H7 (cell line): ENCODE data around the gene SPATA13. TPM values are rescaled to one million over a fixed set of nuclear protein-coding genes. Genes with fewer than 3 reads are reported as not detected.
"Not testable (repeated sequence)": the region's sequence is repeated elsewhere in the genome, so short reads cannot be mapped to it uniquely, and the experiment has no call there.

ENCODE experiments used
- DNase-seq: peaks from one replicate; pipeline ENCODE4 v3.0.0; 2012
- H3K27me3 ChIP-seq: 2 replicates; pipeline ENCODE4 v1.6.0; 2011; ENCODE audit warnings: mild to moderate bottlenecking, low read length; ENCODE audit not compliant: control insufficient read depth, insufficient read depth
- H3K36me3 ChIP-seq: replicated peaks from 2 replicates; pipeline ENCODE4 v1.5.1; 2011; ENCODE audit warnings: low read length; ENCODE audit not compliant: control insufficient read depth, insufficient read depth
- H3K4me3 ChIP-seq: 2 replicates; pipeline ENCODE4 v1.5.1; 2011; ENCODE audit warnings: low read depth, mild to moderate bottlenecking, control low read depth, low read length, moderate library complexity; ENCODE audit not compliant: insufficient read depth
- total RNA-seq: library from RNA; depleted of rRNA; stranded (reverse); fragments of >200 nt; shearing (Covaris generic); gene quantifications from 2 replicates; pipeline ENCODE4 v1.2.3, GENCODE V29; 2014; rRNA removed

SPATA13 gene
- total RNA-seq: 14.8 and 19.4 TPM in 2 replicates

DNA sequence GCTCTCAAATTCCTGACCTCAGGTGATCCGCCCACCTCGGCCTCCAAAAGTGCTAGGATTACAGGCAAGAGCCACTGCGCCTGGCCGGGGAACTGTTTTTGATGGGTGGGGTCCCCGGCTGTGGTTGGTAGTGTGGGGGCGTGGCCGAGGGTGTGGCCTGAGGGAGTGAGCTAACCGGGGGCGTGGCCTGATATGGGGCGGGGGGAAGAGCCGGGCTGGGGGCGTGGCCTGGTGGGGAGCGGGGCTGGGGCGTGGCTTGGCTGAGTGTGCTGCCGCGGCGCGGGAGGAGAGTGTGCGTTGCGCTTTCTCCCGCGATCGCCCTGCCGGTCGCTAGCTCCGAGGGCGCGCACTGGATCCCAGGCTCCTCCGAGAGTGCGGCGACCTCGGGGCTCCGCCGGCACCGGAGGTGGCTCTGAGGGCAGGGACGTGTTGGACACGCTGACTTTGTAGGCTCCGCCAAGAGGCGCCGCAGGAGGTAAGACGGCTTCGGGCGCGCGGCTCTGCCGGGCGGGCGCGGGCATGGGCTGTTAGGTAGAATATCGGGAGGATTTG lies at the start of gene SPATA13:
Gene SPATA13 (plus strand): TSS at position 263 of the 552 bp plus-strand sequence. CDS start 62,210 bp downstream, outside the sequence.
- peak; percentile 99 for DNase-seq
- H3K36me3 ChIP-seq: peaks cover 1% of the 10 kb centered on the region
- peaks cover 6% of the 10 kb centered on the region for H3K27me3 ChIP-seq
- peak within 1 kb of the TSS; percentile 88 for H3K4me3 ChIP-seq

DNA sequence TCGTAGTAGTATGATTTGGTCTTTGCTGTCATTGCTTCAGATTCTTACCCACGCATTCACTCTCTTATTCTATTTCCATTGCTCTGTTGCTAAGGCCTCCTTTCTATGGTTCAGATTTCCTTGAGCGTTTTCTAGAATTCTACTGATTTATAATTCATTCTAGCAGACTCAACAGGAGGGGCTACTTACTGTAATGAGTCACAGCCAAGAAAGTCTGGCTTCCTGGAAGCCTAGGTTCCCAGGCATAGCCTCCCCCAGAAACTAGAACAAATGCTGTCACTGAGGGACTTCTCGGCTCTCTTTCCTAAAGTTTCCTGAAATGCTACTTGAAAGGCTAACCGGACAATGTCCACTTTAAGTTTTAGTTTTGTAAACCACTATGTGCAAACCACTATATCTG lies 47.7 kb upstream of the SPATA13 start:
- Histone ChIP-seq H3K36me3 (no peaks in the 10 kb centered on the region), H3K4me3 (no peak overlapping the region), H3K27me3 (no peaks in the 10 kb centered on the region)
- no peak for DNase-seq

DNA sequence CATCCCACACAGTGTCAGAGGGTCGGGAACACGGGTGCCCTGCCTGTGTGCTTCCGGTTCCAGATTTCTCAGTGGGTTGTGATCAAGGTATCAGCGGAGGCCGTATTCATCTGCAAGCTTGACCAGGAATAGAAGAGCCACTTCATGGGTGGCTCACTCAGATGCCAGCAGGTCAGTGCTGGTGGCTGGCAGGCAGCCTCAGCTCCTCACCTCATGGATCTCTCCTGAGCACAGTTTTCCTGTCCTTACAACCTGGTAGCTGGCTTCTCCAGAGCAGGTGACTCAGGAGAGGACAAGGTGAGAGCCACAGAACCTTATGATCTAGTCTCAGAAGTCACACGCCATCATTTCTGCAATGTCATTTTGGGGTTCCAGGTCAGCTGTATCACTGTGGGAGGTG lies 44.8 kb upstream of the SPATA13 start:
- Histone ChIP-seq H3K36me3 (no peaks in the 10 kb centered on the region), H3K4me3 (no peak overlapping the region), H3K27me3 (no peaks in the 10 kb centered on the region)
- no peak for DNase-seq

GRCh38 chr13:24116131-24116530 lies 44.4 kb upstream of the SPATA13 start:
- no peaks in the 10 kb centered on the region for H3K36me3 ChIP-seq
- H3K4me3 ChIP-seq: no peak overlapping the region
- no peaks in the 10 kb centered on the region for H3K27me3 ChIP-seq
- no peak for DNase-seq

GRCh38 chr13:24118576-24118975 lies 41.9 kb upstream of the SPATA13 start:
- Histone ChIP-seq H3K27me3 (no peaks in the 10 kb centered on the region), H3K4me3 (no peak overlapping the region), H3K36me3 (no peaks in the 10 kb centered on the region)
- no peak for DNase-seq

DNA sequence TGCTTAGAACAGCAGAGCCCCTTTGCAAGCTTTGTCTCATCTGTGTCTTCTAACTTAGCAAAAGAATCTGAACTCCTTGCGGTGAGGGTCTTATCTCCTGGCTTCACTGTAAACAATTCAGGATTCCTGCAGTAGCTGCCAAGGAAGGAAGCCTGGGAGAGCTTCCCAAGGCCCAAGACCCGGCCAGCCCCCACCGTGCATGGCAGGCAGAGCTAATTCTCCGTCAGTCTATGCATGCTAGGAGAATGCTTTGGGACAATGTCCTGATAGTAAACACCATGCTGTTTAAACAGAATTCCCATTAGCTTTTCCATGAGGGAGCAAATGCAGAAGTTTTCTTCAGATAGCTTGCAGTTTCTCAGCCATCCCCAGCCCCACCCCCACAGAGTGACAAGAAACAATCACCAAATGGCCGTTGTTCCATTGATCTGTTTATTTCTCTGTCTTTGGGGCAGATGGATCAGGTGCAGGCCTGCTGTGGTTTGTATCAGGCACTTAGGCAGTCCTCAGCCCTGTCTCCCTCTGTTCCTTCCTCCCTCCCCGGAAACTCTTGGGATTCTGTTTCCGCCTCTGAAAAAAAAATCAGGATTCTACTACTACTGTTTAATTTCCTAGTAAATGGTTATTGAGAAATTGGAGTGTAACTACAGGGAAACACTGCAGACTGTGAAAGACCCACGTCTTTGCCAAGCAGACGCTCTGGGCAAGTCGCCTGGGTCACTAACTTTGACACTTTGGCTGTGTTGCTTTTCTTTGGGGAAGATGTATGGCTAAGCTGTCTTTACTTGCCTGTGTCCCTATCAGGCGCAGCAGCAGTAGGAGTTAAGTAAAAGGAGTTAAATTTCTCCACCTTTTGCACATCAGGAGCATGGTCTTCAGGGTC lies 40.7 kb upstream of the SPATA13 start:
- DNase-seq: no peak
- no peak overlapping the region for H3K4me3 ChIP-seq
- no peaks in the 10 kb centered on the region for H3K36me3 ChIP-seq

DNA sequence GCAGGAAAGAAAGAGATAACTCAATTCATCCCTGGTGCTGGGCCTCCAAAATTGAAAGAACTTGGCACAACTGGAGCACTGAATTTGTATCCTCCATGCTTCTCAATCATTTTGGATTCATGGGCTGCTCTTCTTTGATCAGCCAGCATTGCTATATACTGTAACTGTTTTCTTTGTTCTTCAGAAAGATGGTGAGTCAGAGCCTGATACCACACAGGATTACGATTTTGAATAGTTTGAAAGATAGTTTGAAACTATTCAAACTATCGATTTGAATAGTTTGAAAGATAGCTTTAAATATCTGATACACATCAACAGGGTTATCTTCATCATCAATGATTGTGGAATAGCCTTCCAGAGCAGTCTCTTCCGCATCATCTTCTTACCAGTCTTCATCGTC lies 38.5 kb upstream of the SPATA13 start:
- not testable (repeated sequence) for H3K4me3 ChIP-seq, H3K27me3 ChIP-seq, H3K36me3 ChIP-seq, DNase-seq

More for the DNA sequence above, 40.7 kb upstream of the SPATA13 start:
- no peaks in the 10 kb centered on the region for H3K27me3 ChIP-seq

DNA sequence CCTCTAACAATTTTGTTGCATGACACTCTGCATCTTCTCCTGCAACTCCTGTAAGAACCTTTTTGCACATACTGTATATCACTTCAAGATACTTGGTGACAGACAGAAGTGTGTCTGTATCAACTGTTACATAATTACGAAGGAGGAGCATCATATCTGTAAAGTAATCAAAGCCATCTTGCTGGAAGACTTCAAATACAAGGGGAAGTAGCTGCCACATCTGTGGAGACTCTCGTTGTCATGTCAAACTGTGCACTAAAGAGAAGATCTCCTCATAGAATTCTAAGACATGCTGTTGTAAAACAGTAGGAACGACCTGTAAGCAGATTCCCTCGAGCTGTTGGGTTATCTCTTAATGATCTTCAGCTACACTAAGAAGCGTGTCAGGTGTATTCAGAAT lies 38.0 kb upstream of the SPATA13 start:
- no peak for DNase-seq
- Histone ChIP-seq H3K27me3 (no peaks in the 10 kb centered on the region), H3K36me3 (no peaks in the 10 kb centered on the region), H3K4me3 (no peak overlapping the region)

GRCh38 chr13:24123761-24124160 lies 36.8 kb upstream of the SPATA13 start:
- Histone ChIP-seq H3K4me3 (no peak overlapping the region), H3K36me3 (no peaks in the 10 kb centered on the region), H3K27me3 (no peaks in the 10 kb centered on the region)
- no peak for DNase-seq

DNA sequence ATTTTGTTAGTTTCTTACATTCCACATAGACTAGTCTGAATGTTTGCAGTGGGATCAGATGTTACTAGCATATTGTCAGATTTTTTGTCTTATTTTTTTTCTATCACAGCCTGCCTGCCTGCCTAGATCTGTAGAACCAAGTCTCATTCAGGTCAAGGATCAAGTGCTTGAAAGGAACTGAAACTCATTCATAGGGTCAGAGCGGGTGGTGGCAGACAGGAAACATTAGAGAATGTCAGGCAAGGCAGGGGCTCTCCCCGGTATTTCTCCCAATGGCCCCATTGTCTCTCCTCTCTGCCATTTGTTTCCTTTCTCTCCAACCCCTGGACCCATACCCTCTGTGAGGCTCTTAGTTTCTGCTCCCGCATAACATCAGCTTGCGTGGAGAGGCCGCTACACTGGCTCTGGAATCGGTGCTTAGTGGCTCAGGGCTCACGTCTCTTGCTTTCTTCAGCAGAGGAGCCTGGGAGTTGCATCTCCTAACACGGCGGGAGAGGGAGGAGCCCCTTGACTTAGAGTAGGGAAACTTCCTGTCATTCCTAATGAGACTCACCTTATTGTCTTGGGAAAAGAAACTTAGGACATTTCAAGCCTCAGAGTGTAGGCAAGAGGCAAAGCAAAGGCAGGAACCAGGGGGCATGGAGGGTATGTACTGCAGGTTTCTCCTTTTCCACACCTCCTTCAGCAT lies 35.6 kb upstream of the SPATA13 start:
- Histone ChIP-seq H3K4me3 (no peak overlapping the region), H3K36me3 (no peaks in the 10 kb centered on the region), H3K27me3 (no peaks in the 10 kb centered on the region)
- no peak for DNase-seq

DNA sequence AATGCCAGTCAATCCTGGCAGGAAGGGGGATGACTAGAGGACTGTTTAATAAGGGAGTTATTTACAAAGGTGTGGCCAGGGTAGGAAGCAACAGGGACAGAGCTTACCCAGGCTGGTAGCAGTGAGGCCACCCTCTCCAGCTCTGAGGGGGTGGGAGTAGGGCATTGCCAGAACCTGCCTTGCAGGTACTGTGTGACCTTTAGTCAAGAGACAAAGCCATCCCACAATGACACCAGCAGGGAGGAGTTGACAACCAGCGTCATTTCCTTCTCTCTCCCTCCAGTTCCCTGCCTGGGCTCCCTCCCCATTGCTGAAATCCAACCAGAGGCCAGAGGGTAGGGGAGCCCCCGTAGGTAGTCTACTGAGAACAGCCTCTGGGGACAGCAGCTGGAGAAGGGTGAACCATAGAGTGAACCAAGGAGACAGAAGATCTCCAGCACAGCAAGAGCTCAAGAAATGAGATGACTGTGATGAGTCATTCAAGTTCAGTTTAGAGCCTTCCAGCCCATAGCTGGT lies 33.3 kb upstream of the SPATA13 start:
- no peaks in the 10 kb centered on the region for H3K27me3 ChIP-seq
- no peak for DNase-seq
- H3K4me3 ChIP-seq: no peak overlapping the region
- no peaks in the 10 kb centered on the region for H3K36me3 ChIP-seq

GRCh38 chr13:24128112-24128511 lies 32.4 kb upstream of the SPATA13 start:
- no peak overlapping the region for H3K4me3 ChIP-seq
- no peaks in the 10 kb centered on the region for H3K27me3 ChIP-seq
- no peak for DNase-seq
- H3K36me3 ChIP-seq: no peaks in the 10 kb centered on the region

DNA sequence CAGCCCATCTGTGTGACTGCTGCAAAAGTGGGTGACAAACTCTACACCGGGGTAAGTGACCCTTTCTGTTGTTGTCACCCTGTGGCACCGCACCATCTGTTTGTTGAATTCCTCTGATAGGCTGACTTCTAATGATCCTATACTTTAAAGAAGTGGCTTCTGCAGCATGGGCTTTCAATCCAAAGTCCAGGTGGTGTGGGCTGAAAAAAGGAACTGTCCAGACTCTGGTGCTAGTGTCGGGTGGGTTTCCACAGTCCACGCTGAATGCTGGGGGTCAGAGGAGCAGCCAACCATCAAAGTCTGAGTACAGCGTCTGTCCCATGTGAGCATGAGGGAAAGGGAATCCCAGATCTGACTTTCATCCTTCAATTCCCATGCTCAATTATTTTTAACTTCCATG lies 31.6 kb upstream of the SPATA13 start:
- H3K4me3 ChIP-seq: no peak overlapping the region
- DNase-seq: no peak
- H3K27me3 ChIP-seq: no peaks in the 10 kb centered on the region
- no peaks in the 10 kb centered on the region for H3K36me3 ChIP-seq

DNA sequence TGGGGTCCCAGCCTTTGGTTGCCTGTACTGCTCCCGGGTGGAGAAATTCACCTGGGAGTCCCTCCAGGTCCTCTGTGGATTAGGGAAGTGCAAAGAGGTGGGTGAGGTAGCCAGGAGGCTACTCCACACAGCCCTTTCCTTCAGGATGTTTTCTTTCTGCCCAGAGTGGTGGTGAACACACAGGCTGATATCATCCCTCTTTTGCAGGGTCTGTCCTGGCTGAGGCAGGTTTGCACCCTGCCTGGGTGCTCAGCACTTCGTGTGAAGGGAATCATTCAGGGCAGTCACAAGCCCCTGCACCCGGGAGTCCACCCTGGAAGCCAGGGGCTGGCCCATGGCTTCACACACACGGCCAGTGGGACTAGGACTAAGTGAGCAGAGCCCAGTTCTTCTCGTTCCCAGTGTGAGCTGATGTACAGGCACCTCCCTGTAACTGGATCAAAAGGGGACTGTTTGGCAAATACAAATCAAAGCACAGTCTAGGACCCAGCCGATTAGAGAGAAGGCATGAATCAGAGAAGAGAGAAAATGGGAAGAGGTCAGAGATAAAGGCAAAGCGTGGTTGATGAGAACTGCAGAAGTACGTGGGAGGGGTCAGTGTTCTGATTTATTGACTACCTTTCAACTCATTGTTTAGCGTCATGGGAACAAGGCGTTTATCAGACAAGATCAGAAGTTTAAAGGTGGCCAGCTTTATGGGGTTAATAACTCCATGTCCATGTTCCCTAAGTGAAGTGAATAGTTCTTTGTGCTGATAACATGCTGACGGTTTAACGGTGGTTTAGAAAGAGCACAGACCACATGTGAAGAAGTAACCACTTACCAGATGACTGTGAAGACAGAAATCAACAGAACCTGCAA lies 30.4 kb upstream of the SPATA13 start:
- H3K36me3 ChIP-seq: no peaks in the 10 kb centered on the region
- no peaks in the 10 kb centered on the region for H3K27me3 ChIP-seq
- no peak overlapping the region for H3K4me3 ChIP-seq
- DNase-seq: no peak
